HAP-1 (cell line): ENCODE results near the gene PELI2.

Experiments
- DNase-seq, 2 experiments: peaks; one replicate each; pipeline ENCODE4 v3.0.0-alpha.2; 2016 to 2020; ENCODE audit warnings: low spot score in 2 of 2
- H3K27me3 ChIP-seq: fragments of 250-450 bp; sonication (Bioruptor Pico); 2 replicates; pipeline ENCODE4 v1.5.1; 2020; ENCODE audit warnings: low read depth, mild to moderate bottlenecking, moderate library complexity
- H3K36me3 ChIP-seq: fragments of 250-450 bp; sonication (Bioruptor Pico); replicated peaks from 2 replicates; pipeline ENCODE4 v1.5.1; 2020; ENCODE audit warnings: mild to moderate bottlenecking
- H3K4me1 ChIP-seq: fragments of 250-450 bp; sonication (Bioruptor Pico); 2 replicates; pipeline ENCODE4 v1.5.1; 2020; ENCODE audit warnings: mild to moderate bottlenecking
- H3K4me3 ChIP-seq: fragments of 250-450 bp; sonication (Bioruptor Pico); 2 replicates; pipeline ENCODE4 v1.5.1; 2020; ENCODE audit warnings: mild to moderate bottlenecking, moderate library complexity
- H3K9me3 ChIP-seq: fragments of 250-450 bp; sonication (Bioruptor Pico); 2 replicates; pipeline ENCODE4 v1.5.1; 2020; ENCODE audit warnings: mild to moderate bottlenecking, moderate library complexity
- in situ Hi-C: fragments of 300-500 bp; cut with MboI; formaldehyde crosslinking; loops from 3 replicates; pipeline ENCODE4 v1.14.3; 2020; ENCODE audit warnings: low sequenced_read_pairs, inconsistent platforms, mixed read lengths

PELI2 gene

DNA sequence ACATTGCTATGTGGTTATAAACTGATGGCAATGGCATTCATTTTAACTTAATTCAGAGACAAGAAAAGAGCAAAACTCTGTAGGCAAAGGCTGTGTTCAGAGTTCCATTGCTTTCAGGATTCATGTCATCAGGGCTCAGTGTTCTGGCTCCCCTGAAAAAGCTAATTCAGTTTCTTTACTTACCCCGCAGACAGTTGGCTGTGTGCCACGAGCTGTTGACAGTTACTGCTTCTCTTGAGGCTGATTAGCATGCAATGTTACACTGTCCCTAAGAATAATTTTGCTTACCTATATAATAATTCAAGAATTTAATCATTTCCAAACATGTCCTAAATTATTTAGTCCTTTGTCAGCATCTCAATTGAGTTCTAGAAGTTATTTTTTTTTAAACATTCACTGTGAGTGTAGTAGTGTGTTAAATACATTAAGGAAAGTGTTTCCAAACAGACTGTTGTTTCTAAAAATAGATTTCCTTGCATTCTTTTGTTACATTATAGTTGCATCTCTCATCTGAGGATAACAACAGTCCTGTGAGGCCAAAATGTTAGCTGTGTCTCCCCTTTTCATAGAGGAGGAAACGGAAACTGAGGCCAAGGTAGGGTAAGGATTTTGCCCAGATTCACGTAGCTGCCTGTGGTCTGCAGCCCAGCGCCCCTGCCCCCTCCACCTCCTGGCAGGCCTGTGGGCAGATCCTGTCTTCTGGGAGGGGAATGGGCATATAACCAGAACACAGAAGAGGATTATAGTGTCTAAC is 98.6 kb downstream of the PELI2 start:
- DNase-seq = peak in 1 of 2 experiments; percentile 16
- Histone ChIP-seq H3K9me3 (no peaks in the 10 kb centered on the region), H3K4me1 (peaks cover 7% of the 10 kb centered on the region), H3K4me3 (no peak overlapping the region), H3K36me3 (no peaks in the 10 kb centered on the region), H3K27me3 (no peaks in the 10 kb centered on the region)
- in situ Hi-C loops = no loop called here

DNA sequence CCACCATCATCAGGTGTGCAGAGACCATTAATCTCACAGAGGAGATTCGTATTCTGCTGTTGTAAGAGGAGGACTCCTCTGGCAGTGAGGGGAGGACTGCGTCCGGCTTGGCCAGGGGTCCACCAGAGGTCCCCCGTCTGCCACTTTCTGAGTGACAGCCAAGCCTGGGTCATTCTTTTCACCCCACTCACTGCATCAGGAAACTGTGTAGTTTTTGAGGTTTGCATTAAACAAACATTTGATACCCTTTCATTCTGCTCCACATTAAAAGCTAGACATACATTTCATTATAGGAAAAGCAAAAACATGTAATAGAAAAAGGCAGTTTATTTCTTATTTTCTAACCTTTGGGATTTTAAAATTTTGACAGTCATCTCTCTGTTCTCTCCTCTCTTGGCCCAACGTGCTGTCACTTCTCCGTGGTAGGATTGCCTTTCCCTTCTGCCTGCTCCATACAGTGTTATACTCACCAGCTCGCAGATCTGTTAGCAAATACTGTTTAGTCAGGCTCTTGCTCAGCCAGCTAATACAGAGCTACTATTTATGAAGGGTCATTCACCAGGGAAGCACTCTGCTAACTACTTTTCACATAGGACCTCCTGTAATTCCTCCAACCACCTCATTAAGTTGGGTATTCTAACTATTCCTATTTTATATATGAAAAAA is 99.3 kb downstream of the PELI2 start:
- in situ Hi-C loops = no loop called here
- no peak for DNase-seq
- H3K4me3 ChIP-seq = no peak overlapping the region
- H3K27me3 ChIP-seq = no peaks in the 10 kb centered on the region
- peaks cover 12% of the 10 kb centered on the region for H3K4me1 ChIP-seq
- no peaks in the 10 kb centered on the region for H3K36me3 ChIP-seq
- no peaks in the 10 kb centered on the region for H3K9me3 ChIP-seq

GRCh38 chr14:56219666-56220413 is 101.6 kb downstream of the PELI2 start:
- no peak for DNase-seq
- Histone ChIP-seq H3K9me3 (no peaks in the 10 kb centered on the region), H3K36me3 (no peaks in the 10 kb centered on the region), H3K27me3 (no peaks in the 10 kb centered on the region), H3K4me3 (no peak overlapping the region), H3K4me1 (peaks cover 26% of the 10 kb centered on the region)
- in situ Hi-C loops = no loop called here

DNA sequence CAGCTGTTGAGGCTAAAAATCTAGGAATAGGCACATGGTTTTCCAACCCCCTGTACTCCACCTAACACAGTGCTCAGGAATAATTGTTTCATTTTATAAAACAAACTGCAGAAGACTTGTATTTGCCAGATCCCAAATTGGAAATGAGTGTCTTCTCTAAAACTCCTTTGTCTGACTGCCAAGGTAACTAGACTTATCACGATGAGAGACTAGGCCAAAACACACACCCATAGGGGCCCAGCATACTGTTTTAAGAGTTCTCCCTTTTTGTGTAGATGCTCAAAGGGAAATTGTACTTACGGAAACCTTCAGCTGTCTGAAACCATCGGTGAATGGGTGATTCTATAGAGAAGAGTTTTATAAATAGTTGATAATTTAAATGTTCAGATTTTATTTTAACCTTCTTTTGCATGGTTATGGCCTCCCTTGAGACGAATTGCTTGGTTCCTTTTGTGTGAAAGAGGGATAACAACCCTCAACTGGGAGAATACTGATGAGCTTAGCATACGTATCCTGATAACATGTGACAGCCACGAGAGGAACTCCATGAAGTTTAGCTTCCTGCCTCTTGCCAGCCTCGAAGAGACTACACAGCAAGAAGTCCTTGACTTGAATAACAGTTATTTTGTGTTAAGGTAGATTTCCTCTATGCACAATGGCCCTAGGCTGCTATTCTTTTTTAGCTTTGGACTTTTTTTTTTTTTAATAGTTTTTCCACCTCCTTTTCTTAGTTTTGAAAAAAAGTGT is 103.3 kb downstream of the PELI2 start:
- in situ Hi-C loops = no loop called here
- Histone ChIP-seq H3K36me3 (no peaks in the 10 kb centered on the region), H3K9me3 (no peaks in the 10 kb centered on the region), H3K4me3 (no peak overlapping the region), H3K27me3 (no peaks in the 10 kb centered on the region), H3K4me1 (peaks cover 23% of the 10 kb centered on the region)
- DNase-seq = no peak

GRCh38 chr14:56224229-56224628 is 106.0 kb downstream of the PELI2 start:
- in situ Hi-C loops = no loop called here
- no peak overlapping the region for H3K4me3 ChIP-seq
- H3K27me3 ChIP-seq = no peaks in the 10 kb centered on the region
- H3K9me3 ChIP-seq = no peaks in the 10 kb centered on the region
- DNase-seq = peak in 1 of 2 experiments; percentile 50
- H3K36me3 ChIP-seq = no peaks in the 10 kb centered on the region
- peaks cover 22% of the 10 kb centered on the region for H3K4me1 ChIP-seq

GRCh38 chr14:56224691-56225681 is 106.8 kb downstream of the PELI2 start:
- Histone ChIP-seq H3K4me1 (peaks cover 22% of the 10 kb centered on the region), H3K36me3 (no peaks in the 10 kb centered on the region), H3K4me3 (no peak overlapping the region), H3K27me3 (no peaks in the 10 kb centered on the region), H3K9me3 (no peaks in the 10 kb centered on the region)
- DNase-seq = peak; percentile 40 to 74
- in situ Hi-C loops = no loop called here

DNA sequence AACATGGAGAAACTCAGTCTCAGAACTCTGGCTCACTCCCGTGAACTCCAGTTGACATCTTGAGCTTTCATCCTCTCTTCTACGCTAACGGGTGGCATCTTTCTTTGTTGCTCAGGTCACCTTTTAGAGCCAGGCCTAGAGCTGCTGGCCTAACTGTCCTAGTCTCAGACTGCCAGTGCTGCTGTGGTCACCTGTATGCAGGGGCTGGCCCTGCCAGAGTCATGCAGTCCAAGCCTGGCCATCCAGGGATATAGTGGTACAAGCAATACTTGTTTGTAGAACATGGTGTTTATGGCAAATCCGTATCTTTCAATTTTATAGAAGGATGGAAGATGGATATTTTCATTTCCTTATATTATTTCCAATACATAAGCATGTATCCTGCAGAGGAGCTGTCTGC is 117.2 kb downstream of the PELI2 start:
- in situ Hi-C loops = no loop called here
- no peak for DNase-seq
- no peak overlapping the region for H3K4me3 ChIP-seq
- no peaks in the 10 kb centered on the region for H3K27me3 ChIP-seq
- no peaks in the 10 kb centered on the region for H3K36me3 ChIP-seq
- no peaks in the 10 kb centered on the region for H3K9me3 ChIP-seq
- H3K4me1 ChIP-seq = no peaks in the 10 kb centered on the region; the same call in 1 of the 2 replicates

GRCh38 chr14:56237398-56237797 is 119.2 kb downstream of the PELI2 start:
- H3K36me3 ChIP-seq = no peaks in the 10 kb centered on the region
- H3K9me3 ChIP-seq = no peaks in the 10 kb centered on the region
- in situ Hi-C loops = no loop called here
- no peak overlapping the region for H3K4me3 ChIP-seq
- no peaks in the 10 kb centered on the region for H3K27me3 ChIP-seq
- no peaks in the 10 kb centered on the region; the same call in 1 of the 2 replicates for H3K4me1 ChIP-seq
- DNase-seq = no peak

DNA sequence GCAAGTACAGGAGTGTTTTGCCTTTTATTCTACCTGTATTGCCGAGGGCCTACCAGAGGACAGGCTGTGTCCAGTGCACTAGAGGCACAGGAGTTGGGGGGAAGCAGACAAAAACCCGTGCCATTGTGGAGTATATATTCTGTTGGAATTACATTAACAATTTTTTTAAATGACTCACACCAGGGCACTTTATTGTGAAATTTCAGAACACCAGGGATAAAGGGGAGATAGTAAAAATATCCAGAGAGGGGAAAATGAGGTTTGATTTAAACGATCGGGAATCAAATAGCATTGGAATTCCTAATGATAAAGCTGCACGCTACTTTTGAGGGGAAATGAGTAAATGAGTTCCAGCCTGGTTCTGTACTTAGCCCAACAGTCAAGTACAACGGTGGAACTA is 123.2 kb downstream of the PELI2 start:
- Histone ChIP-seq H3K27me3 (no peaks in the 10 kb centered on the region), H3K4me3 (no peak overlapping the region)

DNA sequence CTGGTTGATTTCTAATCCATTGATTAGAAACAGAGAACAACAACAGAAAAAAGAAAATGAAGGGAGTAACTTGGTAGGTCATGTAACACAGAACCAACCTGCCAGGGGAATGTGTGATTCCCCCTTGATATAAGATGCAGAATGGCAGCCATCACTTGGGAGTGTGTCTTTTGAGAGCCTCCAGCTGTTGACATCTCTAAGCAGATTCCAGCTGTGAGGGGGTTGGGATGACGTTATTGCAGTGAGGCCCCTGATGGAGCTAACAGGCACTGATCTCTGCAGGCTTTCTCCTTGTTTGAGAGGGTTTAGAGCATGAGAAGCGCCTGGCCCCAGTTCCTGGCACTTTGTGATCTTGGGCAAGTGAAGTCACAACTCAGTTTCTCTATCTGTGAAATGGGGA is 124.9 kb downstream of the PELI2 start:
- Histone ChIP-seq H3K4me3 (no peak overlapping the region), H3K27me3 (no peaks in the 10 kb centered on the region), H3K9me3 (no peaks in the 10 kb centered on the region), H3K4me1 (no peaks in the 10 kb centered on the region), H3K36me3 (no peaks in the 10 kb centered on the region)
- in situ Hi-C loops = no loop called here
- no peak for DNase-seq

More for the DNA sequence above, 123.2 kb downstream of the PELI2 start:
- in situ Hi-C loops = no loop called here
- H3K4me1 ChIP-seq = no peaks in the 10 kb centered on the region
- H3K36me3 ChIP-seq = no peaks in the 10 kb centered on the region
- no peaks in the 10 kb centered on the region for H3K9me3 ChIP-seq
- DNase-seq = no peak

DNA sequence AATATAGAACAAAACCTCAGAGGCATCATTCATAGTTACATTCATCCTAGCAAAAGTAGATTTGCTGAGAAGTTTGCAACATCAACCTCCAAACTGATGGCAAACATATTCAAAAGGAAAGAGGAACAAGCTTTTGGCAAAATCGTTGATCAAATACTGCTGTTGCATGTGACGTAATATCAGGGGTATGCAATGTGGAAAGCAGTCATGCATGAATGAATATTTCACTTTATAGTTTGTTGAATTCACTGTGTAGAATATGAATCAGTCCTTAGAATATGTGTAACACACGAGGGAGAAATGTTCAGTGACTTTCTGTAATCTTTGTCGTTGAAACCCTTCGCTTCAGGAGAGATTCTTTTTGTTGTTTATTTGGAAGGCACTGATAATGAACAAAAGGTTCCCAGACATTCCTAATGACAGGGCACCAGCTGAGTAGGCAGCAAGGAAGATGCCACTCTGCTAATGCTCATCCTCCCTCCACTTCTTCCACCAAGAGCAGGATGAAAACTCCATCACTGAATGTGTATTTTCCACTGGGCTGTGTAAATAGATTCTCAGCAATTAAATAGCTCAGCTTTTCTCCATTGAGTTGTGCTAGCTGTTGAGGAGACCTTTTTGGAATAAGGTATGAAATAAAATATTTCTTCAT is 126.1 kb downstream of the PELI2 start:
- Histone ChIP-seq H3K4me3 (no peak overlapping the region), H3K4me1 (no peaks in the 10 kb centered on the region), H3K36me3 (no peaks in the 10 kb centered on the region), H3K9me3 (no peaks in the 10 kb centered on the region), H3K27me3 (no peaks in the 10 kb centered on the region)
- DNase-seq = no peak
- in situ Hi-C loops = no loop called here

GRCh38 chr14:56247495-56248200 is 129.4 kb downstream of the PELI2 start:
- Histone ChIP-seq H3K27me3 (no peaks in the 10 kb centered on the region), H3K4me1 (no peaks in the 10 kb centered on the region), H3K9me3 (no peaks in the 10 kb centered on the region), H3K4me3 (no peak overlapping the region), H3K36me3 (no peaks in the 10 kb centered on the region)
- in situ Hi-C loops = no loop called here
- DNase-seq = no peak
